T-helper 1 cell treated with Interleukin-12 subunit alpha and Interleukin-12 subunit beta and Interleukin-4 antibody, amounts not matched to agents 30 μg/mL and 1 μg/mL, for 36 hours (primary cell): Measurements from ENCODE around the gene MICA.
"Not testable (repeated sequence)": the region's sequence is repeated elsewhere in the genome, so short reads cannot be mapped to it uniquely, and the experiment has no call there.

Experiments used
- H3K27ac Mint-ChIP-seq: one replicate; pipeline ENCODE4 v1.8.0; 2021; ENCODE audit warnings: mild to moderate bottlenecking, mixed read lengths
- H3K27me3 Mint-ChIP-seq: one replicate; pipeline ENCODE4 v1.8.0; 2021; ENCODE audit warnings: low read depth, mixed read lengths
- H3K36me3 Mint-ChIP-seq: one replicate; pipeline ENCODE4 v1.8.0; 2021; ENCODE audit warnings: low read depth, mixed read lengths
- H3K4me1 Mint-ChIP-seq: one replicate; pipeline ENCODE4 v1.8.0; 2021; ENCODE audit warnings: low read depth, mixed read lengths
- H3K4me3 Mint-ChIP-seq: one replicate; pipeline ENCODE4 v1.8.0; 2021; ENCODE audit warnings: mild to moderate bottlenecking, moderate library complexity, mixed read lengths
- H3K9me3 Mint-ChIP-seq: one replicate; pipeline ENCODE4 v1.8.0; 2021; ENCODE audit warnings: mixed read lengths

The MICA gene

DNA sequence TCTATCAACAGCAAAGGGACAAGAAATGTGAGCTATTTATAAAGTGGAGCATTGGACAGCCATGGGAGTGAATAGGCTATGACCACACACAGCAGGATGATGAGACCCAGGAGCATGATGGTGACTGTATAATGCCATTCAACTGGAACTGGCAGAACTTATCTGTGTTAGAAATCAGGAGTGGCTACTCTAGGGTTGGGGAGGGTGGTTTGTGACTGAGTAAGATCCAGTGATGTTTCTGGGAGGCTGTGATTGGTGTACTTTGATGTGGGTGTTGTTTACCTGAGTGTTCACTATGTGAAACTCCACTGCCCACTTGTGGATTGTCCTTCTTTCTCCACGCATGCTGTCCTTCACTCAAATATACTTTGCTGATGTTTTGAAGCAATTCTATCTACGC lies 34.9 kb upstream of the MICA start:
- H3K36me3 Mint-ChIP-seq, result peaks cover 3% of the 10 kb centered on the region
- H3K27me3 Mint-ChIP-seq, result peaks cover 54% of the 10 kb centered on the region
- H3K27ac Mint-ChIP-seq, result no peak overlapping the region
- peaks cover 5% of the 10 kb centered on the region for H3K9me3 Mint-ChIP-seq
- peaks cover 18% of the 10 kb centered on the region for H3K4me1 Mint-ChIP-seq
- H3K4me3 Mint-ChIP-seq, result no peak overlapping the region

DNA sequence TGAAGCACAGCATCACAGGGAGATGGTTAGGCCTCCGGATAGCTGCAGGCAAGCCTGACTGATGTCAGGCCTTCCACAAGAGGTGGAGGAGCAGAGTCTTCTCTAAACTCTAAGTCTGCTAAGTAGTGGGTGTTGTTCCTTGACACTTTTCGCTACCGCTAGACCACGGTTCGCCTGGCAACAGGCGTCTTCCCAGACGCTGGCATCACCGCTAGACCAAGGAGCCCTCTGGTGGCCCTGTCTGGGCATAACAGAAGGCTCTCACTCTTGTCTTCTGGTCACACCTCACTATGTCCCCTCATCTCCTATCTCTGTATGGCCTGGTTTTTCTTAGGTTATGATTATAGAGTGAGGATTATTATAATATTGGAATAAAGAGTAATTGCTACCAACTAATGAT lies 29.3 kb upstream of the MICA start:
- peaks cover 42% of the 10 kb centered on the region for H3K27me3 Mint-ChIP-seq
- H3K36me3 Mint-ChIP-seq, H3K9me3 Mint-ChIP-seq, H3K4me3 Mint-ChIP-seq, H3K4me1 Mint-ChIP-seq, H3K27ac Mint-ChIP-seq: not testable (repeated sequence)

DNA sequence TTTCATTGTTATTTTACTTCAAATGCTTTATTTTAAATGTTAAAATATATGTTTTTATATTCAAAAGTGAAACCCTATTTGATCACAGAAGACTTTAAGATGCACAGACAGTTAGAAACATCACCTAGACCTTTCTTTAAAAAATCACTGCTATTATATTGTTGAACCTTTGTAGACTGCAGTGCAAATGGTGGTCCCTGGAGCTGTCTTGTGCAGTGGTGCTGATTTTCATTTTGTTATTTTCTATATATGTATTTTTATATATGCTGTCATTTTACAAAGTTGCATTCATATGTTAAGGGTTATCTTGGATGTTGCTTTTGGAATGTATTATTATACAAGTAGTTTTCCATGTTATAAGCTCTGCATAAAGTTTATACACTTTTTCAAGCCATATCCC lies 27.7 kb upstream of the MICA start:
- Mint-ChIP-seq H3K9me3 (peaks cover 5% of the 10 kb centered on the region), H3K27me3 (peaks cover 40% of the 10 kb centered on the region)

GRCh38 chr6:31377029-31377428 lies 26.4 kb upstream of the MICA start:
- H3K27me3 Mint-ChIP-seq, result peaks cover 47% of the 10 kb centered on the region
- H3K4me1 Mint-ChIP-seq, result peaks cover 2% of the 10 kb centered on the region
- H3K36me3 Mint-ChIP-seq, result peaks cover 2% of the 10 kb centered on the region
- H3K9me3 Mint-ChIP-seq, result peaks cover 3% of the 10 kb centered on the region
- no peak overlapping the region for H3K4me3 Mint-ChIP-seq
- H3K27ac Mint-ChIP-seq, result no peak overlapping the region

More for the DNA sequence above, 27.7 kb upstream of the MICA start:
- Mint-ChIP-seq H3K36me3 (peaks cover 3% of the 10 kb centered on the region), H3K27ac (no peak overlapping the region), H3K4me3 (no peak overlapping the region), H3K4me1 (peaks cover 4% of the 10 kb centered on the region)

- no peak overlapping the region for H3K4me3 Mint-ChIP-seq
- no peaks in the 10 kb centered on the region for H3K36me3 Mint-ChIP-seq
- H3K9me3 Mint-ChIP-seq, result no peaks in the 10 kb centered on the region
- H3K4me1 Mint-ChIP-seq, result no peaks in the 10 kb centered on the region
- H3K27ac Mint-ChIP-seq, result no peak overlapping the region
- peaks cover 45% of the 10 kb centered on the region for H3K27me3 Mint-ChIP-seq
Measured at GRCh38 chr6:31378062-31378720, 25.2 kb upstream of the MICA start.

- H3K9me3 Mint-ChIP-seq, result no peaks in the 10 kb centered on the region
Measured at GRCh38 chr6:31378721-31379103, 24.7 kb upstream of the MICA start.

DNA sequence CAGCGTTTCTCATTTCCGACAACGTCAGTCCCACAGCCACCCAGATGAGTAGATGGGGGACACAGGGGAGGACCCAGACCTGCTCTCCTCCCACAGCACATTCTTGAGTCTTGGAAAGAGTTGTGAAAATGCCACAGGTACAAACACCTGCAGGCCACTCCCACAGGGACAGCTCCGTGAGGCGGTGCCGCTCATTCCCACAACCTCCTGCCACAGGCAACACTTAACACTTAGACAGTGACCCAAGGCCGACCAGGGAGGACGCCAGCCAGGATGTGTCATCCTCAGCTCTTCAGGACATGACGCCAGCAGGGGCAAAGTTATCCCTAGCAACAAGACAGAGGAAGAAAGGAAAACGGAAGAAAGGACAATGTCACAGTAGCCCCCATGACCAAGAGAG lies 23.5 kb upstream of the MICA start:
- peaks cover 45% of the 10 kb centered on the region for H3K27me3 Mint-ChIP-seq
- H3K9me3 Mint-ChIP-seq, result no peaks in the 10 kb centered on the region
- no peak overlapping the region for H3K4me3 Mint-ChIP-seq
- no peak overlapping the region for H3K27ac Mint-ChIP-seq
- no peaks in the 10 kb centered on the region for H3K36me3 Mint-ChIP-seq
- H3K4me1 Mint-ChIP-seq, result no peaks in the 10 kb centered on the region

More at GRCh38 chr6:31378721-31379103, 24.7 kb upstream of the MICA start:
- Mint-ChIP-seq H3K36me3 (no peaks in the 10 kb centered on the region), H3K27me3 (peaks cover 45% of the 10 kb centered on the region), H3K27ac (no peak overlapping the region), H3K4me3 (no peak overlapping the region), H3K4me1 (no peaks in the 10 kb centered on the region)

DNA sequence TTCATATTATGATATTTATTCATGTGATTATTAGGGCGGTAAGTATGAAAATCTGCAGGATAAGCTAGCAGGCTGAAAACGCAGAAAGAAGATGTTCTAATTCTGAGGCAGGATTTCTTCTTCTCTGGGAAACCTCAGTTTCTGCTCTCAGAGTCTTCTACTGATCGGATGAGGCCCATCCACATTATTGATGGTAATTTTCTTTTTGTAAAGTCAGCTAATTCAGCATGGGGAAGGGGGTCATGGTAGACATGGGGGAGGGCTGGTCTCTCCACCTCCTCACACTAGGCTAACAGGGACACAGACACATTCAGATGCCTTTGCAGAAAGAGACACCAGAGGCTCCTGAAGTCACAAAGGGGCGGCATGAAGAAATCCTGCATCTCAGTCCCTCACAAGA lies 21.7 kb upstream of the MICA start:
- Mint-ChIP-seq H3K27me3 (peaks cover 38% of the 10 kb centered on the region), H3K36me3 (no peaks in the 10 kb centered on the region), H3K4me1 (no peaks in the 10 kb centered on the region), H3K9me3 (no peaks in the 10 kb centered on the region), H3K27ac (no peak overlapping the region), H3K4me3 (no peak overlapping the region)

DNA sequence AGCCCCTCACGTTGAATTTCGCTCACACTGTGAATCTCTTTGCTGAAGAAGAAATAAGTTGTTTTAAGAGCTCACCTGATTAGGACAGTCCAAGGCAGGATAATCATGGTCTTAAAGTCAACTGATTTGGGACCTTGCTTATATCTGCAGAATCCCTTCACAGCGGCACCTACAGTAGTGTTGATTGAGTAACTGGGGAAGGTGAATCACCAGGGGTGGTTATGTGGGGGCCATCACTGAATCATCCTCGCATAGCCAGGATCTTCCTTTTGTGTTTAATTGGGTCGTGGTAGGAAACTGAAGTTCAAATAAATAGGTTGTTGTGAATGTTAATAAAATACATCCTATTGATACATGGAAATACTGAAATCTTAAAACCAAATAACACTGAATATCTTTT lies 20.2 kb upstream of the MICA start:
- Mint-ChIP-seq H3K27me3 (peaks cover 34% of the 10 kb centered on the region), H3K4me1 (no peaks in the 10 kb centered on the region), H3K4me3 (no peak overlapping the region), H3K27ac (no peak overlapping the region), H3K36me3 (no peaks in the 10 kb centered on the region), H3K9me3 (no peaks in the 10 kb centered on the region)

- Mint-ChIP-seq H3K4me3 (no peak overlapping the region), H3K27me3 (peaks cover 24% of the 10 kb centered on the region), H3K4me1 (peaks cover 2% of the 10 kb centered on the region), H3K27ac (no peak overlapping the region), H3K9me3 (no peaks in the 10 kb centered on the region), H3K36me3 (no peaks in the 10 kb centered on the region)
Measured at GRCh38 chr6:31385041-31385440, 18.4 kb upstream of the MICA start.

DNA sequence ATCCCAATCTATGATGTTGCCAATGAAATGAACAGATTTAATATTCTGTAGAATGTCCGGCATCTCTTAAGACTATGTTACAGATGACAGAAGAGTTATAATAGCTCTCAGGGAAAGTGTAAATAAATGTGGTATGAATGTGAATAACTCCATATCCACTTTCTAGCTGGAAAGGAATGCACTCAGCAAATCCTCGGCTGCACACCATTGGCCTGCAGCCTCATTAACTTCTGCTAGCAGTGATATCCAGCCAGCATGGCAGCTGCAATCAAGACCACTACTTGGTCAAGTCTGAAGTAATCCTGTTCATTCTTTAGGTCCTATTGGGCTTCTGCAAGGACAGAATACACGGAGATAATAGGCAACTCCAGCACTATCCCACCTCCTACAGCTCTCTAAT lies 17.3 kb upstream of the MICA start:
- H3K4me1 Mint-ChIP-seq, result peaks cover 4% of the 10 kb centered on the region
- no peaks in the 10 kb centered on the region for H3K36me3 Mint-ChIP-seq
- H3K4me3 Mint-ChIP-seq, result no peak overlapping the region
- H3K27me3 Mint-ChIP-seq, result peaks cover 15% of the 10 kb centered on the region
- H3K27ac Mint-ChIP-seq, result no peak overlapping the region
- H3K9me3 Mint-ChIP-seq, result no peaks in the 10 kb centered on the region

GRCh38 chr6:31386977-31387376 lies 16.4 kb upstream of the MICA start:
- H3K27ac Mint-ChIP-seq, result no peak overlapping the region
- H3K4me3 Mint-ChIP-seq, result no peak overlapping the region
- H3K4me1 Mint-ChIP-seq, result peaks cover 4% of the 10 kb centered on the region
- H3K27me3 Mint-ChIP-seq, result peaks cover 8% of the 10 kb centered on the region
- no peaks in the 10 kb centered on the region for H3K36me3 Mint-ChIP-seq
- no peaks in the 10 kb centered on the region for H3K9me3 Mint-ChIP-seq

- H3K4me1 Mint-ChIP-seq, H3K9me3 Mint-ChIP-seq, H3K36me3 Mint-ChIP-seq: not testable (repeated sequence)
Measured at GRCh38 chr6:31388916-31389801, 14.2 kb upstream of the MICA start.

DNA sequence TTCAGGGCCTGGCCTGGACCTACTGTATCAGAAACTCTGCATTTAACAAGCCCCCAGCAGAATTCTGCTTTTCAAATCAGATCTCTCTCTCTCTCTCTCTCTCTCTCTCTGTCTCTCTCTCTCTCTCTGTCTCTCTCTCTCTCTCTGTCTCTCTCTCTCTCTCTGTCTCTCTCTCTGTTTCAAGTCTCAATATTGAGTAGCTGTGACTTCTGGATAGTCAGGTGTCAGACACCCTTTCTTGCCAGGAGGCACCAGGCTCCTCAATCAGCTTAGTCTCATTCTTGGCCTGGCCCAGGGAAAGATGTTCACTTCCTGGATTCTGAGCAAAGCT lies 13.6 kb upstream of the MICA start:
- H3K27ac Mint-ChIP-seq, H3K36me3 Mint-ChIP-seq, H3K4me1 Mint-ChIP-seq, H3K9me3 Mint-ChIP-seq, H3K4me3 Mint-ChIP-seq, H3K27me3 Mint-ChIP-seq: not testable (repeated sequence)

More at GRCh38 chr6:31388916-31389801, 14.2 kb upstream of the MICA start:
- not testable (repeated sequence) for H3K4me3 Mint-ChIP-seq, H3K27ac Mint-ChIP-seq, H3K27me3 Mint-ChIP-seq

DNA sequence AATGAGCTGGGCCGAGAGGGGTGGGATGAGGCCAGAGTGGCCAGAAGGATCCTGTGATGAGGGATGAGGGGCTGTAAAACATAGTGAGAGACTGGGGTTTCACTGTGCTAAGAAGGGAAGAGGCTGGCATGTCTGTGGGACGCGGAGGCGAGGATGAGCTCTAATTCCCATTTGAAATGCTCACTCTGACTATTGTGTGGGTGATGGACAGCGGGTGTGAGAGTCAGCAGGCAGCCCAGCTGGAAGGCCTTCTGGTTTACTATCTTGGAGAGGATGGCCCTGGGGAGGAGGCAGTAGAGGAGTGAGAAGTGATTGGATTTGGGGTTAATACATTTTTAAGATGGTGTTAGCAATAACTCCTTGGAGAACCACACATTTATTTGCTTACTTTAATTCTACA lies 9.5 kb upstream of the MICA start:
- Mint-ChIP-seq H3K4me1 (peaks cover 12% of the 10 kb centered on the region), H3K9me3 (no peaks in the 10 kb centered on the region), H3K27me3 (no peaks in the 10 kb centered on the region), H3K36me3 (peaks cover 2% of the 10 kb centered on the region), H3K4me3 (no peak overlapping the region), H3K27ac (no peak overlapping the region)
